ENCODE results near the gene C3.

DNA sequence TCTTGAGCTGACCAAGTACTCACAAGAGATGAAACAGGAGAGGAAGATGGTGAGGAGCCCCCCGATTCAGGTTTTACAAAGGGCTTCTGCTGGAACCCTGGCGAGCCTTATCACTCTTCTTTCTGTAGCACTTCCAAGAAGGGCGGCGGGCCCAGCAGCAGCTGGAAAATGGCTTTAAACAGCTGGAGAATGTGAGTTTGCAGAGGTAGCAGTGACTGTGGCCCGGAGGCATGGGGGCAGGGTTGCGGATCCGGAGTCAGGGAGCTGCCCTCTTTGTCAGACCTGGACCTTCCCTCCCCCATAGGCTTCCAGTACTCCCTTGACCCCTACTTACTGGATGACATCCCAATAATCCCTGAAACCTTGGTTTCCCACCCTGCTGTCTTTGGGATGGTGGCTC lies 22.6 kb upstream of the C3 start:
- TF ChIP-seq CTCF (IDR thresholded peaks at IDR 0.05) (no peak), POLR2A (IDR thresholded peaks at IDR 0.05) (no peak), POLR2AphosphoS5 (IDR thresholded peaks at IDR 0.05) (no peak), EP300 (IDR thresholded peaks at IDR 0.05; ENCODE audit: low read depth) (no peak)

Data from transverse colon (tissue), 4 donors.